ACC112 (cell line): Measurements from ENCODE around the gene PLEKHJ1.
"Not testable (repeated sequence)": the region's sequence is repeated elsewhere in the genome, so short reads cannot be mapped to it uniquely, and the experiment has no call there.

Experiments used
- H2AFZ ChIP-seq: fragments of 200-600 bp; sonication (generic); one replicate; pipeline ENCODE4 v1.6.0; 2017; ENCODE audit warnings: antibody characterized with exemption, low read length; ENCODE audit not compliant: unreplicated experiment
- H3K27ac ChIP-seq: fragments of 200-600 bp; sonication (generic); 2 replicates; pipeline ENCODE4 v1.5.1; 2014; ENCODE audit warnings: low read depth, mild to moderate bottlenecking, antibody characterized with exemption, low read length, moderate library complexity
- H3K27me3 ChIP-seq: fragments of 200-600 bp; sonication (generic); 2 replicates; pipeline ENCODE4 v1.6.1; 2014; ENCODE audit warnings: mild to moderate bottlenecking, antibody characterized with exemption, low read length, moderate library complexity, mixed read lengths; ENCODE audit not compliant: insufficient read depth
- H3K36me3 ChIP-seq: fragments of 200-600 bp; sonication (generic); 2 replicates; pipeline ENCODE4 v1.6.1; 2016; ENCODE audit warnings: mild to moderate bottlenecking, antibody characterized with exemption, low read length, moderate library complexity, mixed read lengths; ENCODE audit not compliant: insufficient read depth
- H3K4me1 ChIP-seq: fragments of 200-600 bp; sonication (generic); one replicate; pipeline ENCODE4 v1.6.1; 2016; ENCODE audit warnings: low read length, mixed read lengths; ENCODE audit not compliant: insufficient read depth, unreplicated experiment, control insufficient read depth
- H3K4me3 ChIP-seq: fragments of 200-600 bp; sonication (generic); 2 replicates; pipeline ENCODE4 v1.5.1; 2014; ENCODE audit warnings: mild to moderate bottlenecking, low read depth, low read length
- H3K79me2 ChIP-seq: fragments of 200-600 bp; sonication (generic); one replicate; pipeline ENCODE4 v1.6.0; 2016; ENCODE audit warnings: low read length; ENCODE audit not compliant: control insufficient read depth, unreplicated experiment, insufficient read depth

Gene PLEKHJ1

DNA sequence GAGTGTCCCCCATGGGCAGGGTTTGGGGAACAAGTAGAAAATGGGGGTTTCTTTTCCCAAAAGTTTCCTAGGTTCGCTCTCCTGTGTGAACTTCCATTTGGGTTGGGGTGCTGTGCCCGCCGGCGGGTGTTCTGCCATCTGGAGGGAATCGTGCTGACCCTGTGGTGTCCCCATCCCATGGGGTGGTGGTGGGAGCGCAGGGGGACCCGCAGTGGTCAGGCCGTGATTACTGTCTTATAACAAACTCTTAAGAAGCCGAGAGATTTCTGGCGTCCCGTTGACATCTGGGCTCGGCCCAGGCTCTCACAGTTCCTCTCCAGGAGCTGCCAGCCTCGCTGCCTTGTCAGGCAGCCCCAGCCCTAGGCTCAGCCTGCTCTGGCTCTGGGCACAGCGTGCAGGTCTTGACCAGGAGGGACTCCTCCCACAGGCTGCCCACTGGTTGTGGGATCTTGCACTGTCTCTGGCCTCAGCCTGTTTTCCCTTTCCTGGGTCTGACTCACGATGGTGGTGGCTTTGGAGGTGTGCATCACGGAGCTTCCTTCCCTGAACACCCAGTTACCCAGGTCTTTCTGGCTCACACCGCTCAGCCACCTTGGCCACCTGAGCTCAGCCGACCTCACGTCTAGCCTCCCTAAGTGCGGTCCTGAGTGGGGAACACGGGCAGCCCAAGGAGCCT is 34.5 kb downstream of the PLEKHJ1 start:
- H3K27ac ChIP-seq: no peak overlapping the region
- H3K4me3 ChIP-seq: no peak overlapping the region
- H3K79me2 ChIP-seq: peaks cover 13% of the 10 kb centered on the region
- no peaks in the 10 kb centered on the region for H3K27me3 ChIP-seq
- H2AFZ ChIP-seq: no peak overlapping the region
- no peaks in the 10 kb centered on the region for H3K36me3 ChIP-seq
- H3K4me1 ChIP-seq: no peaks in the 10 kb centered on the region

- H3K36me3 ChIP-seq: not testable (repeated sequence)
- H3K79me2 ChIP-seq: peaks cover 17% of the 10 kb centered on the region
These were observed 35.4 kb downstream of the PLEKHJ1 start for GRCh38 chr19:2200624-2201294.

DNA sequence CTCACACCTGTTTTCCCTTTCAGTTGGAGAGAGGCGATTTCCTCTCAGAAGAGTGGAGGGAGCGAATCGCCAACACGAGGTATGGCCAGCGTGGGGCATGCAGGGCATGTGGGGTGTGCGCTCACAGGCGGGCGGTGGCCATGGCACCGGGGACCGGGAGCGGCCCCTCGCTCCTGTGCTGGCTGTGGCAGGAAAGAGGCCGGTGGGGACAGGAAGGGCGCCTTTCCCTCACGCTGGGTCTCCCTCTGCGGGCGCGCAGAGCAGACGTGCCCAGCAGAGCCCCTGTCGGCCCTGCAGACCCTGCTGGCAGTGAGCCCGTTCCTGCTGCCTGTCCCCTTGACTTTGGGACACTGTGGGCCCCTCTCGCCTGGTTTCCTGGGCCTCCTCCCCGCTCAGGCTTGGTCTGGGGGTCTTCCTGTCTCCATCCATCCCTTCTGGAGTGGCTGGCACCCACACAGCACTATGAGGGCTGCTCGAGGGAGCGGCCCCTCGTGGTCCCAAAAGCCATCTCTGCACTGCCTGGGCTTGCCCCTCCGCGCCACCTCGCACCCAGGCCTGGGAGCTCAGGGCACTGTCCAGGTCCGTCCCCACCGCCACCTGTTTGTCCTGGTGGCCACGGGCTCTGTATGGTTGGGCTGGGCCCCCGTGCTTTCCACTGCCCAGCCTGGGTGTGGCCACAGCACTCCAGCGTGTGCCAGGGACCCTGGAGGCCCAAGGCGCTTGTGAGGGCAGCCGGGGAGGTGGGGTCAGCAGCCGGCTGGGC is 36.1 kb downstream of the PLEKHJ1 start:
- Histone ChIP-seq H3K79me2 (peaks cover 20% of the 10 kb centered on the region), H3K36me3 (no peaks in the 10 kb centered on the region), H3K27me3 (no peaks in the 10 kb centered on the region), H3K27ac (no peak overlapping the region), H3K4me3 (no peak overlapping the region), H2AFZ (no peak overlapping the region), H3K4me1 (no peaks in the 10 kb centered on the region)

More at GRCh38 chr19:2200624-2201294, 35.4 kb downstream of the PLEKHJ1 start:
- H3K4me3 ChIP-seq, H2AFZ ChIP-seq, H3K27me3 ChIP-seq, H3K27ac ChIP-seq, H3K4me1 ChIP-seq: not testable (repeated sequence)

- H3K27ac ChIP-seq: no peak overlapping the region
- no peak overlapping the region for H2AFZ ChIP-seq
- H3K4me3 ChIP-seq: no peak overlapping the region
- H3K79me2 ChIP-seq: peaks cover 20% of the 10 kb centered on the region
- no peaks in the 10 kb centered on the region for H3K4me1 ChIP-seq
- no peaks in the 10 kb centered on the region for H3K36me3 ChIP-seq
- H3K27me3 ChIP-seq: no peaks in the 10 kb centered on the region
These were observed 36.9 kb downstream of the PLEKHJ1 start for GRCh38 chr19:2199215-2199614.

GRCh38 chr19:2198317-2198716 is 37.8 kb downstream of the PLEKHJ1 start:
- no peaks in the 10 kb centered on the region for H3K4me1 ChIP-seq
- H3K36me3 ChIP-seq: no peaks in the 10 kb centered on the region
- no peaks in the 10 kb centered on the region for H3K27me3 ChIP-seq
- no peak overlapping the region for H2AFZ ChIP-seq
- H3K79me2 ChIP-seq: peaks cover 20% of the 10 kb centered on the region
- H3K4me3 ChIP-seq: no peak overlapping the region
- H3K27ac ChIP-seq: no peak overlapping the region

DNA sequence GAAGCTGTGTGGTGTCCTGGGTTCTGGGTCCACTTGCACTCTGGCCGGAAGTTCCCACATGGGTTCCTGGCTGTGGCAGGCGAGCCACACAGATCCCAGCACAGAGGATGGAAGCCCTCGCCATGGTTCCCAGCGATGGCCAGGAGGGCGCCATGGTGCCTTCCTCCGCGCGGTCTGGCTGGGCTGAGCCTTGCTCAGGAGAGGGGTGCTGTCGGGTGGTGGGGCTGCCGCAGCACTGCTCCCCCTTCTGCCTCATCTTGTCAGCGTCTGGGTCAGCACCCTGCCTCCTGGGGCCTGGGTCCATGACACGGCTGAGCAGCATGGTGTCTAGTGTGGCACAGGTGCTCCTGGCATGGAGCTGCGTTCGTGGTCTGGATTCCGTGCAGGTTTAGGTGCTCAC is 38.9 kb downstream of the PLEKHJ1 start:
- Histone ChIP-seq H3K4me1 (no peaks in the 10 kb centered on the region), H3K27ac (no peak overlapping the region), H2AFZ (no peak overlapping the region), H3K79me2 (peaks cover 20% of the 10 kb centered on the region), H3K36me3 (no peaks in the 10 kb centered on the region), H3K27me3 (no peaks in the 10 kb centered on the region), H3K4me3 (no peak overlapping the region)

GRCh38 chr19:2195914-2196313 is 40.2 kb downstream of the PLEKHJ1 start:
- Histone ChIP-seq H2AFZ (no peak overlapping the region), H3K4me1 (no peaks in the 10 kb centered on the region), H3K27ac (no peak overlapping the region), H3K27me3 (no peaks in the 10 kb centered on the region), H3K36me3 (0 out of 2 replicates have a peak, but pooled peaks cover 3% of the 10 kb centered on the region), H3K79me2 (peaks cover 20% of the 10 kb centered on the region), H3K4me3 (no peak overlapping the region)

- Histone ChIP-seq H3K4me1 (no peaks in the 10 kb centered on the region), H3K4me3 (no peak overlapping the region), H3K27ac (no peak overlapping the region), H3K27me3 (no peaks in the 10 kb centered on the region), H2AFZ (no peak overlapping the region), H3K36me3 (0 out of 2 replicates have a peak, but pooled peaks cover 3% of the 10 kb centered on the region), H3K79me2 (peaks cover 20% of the 10 kb centered on the region)
These were observed 40.8 kb downstream of the PLEKHJ1 start for GRCh38 chr19:2195361-2195760.

GRCh38 chr19:2194513-2195078 is 41.5 kb downstream of the PLEKHJ1 start:
- no peak overlapping the region for H3K4me3 ChIP-seq
- peaks cover 28% of the 10 kb centered on the region for H3K79me2 ChIP-seq
- no peak overlapping the region for H2AFZ ChIP-seq
- H3K27me3 ChIP-seq: no peaks in the 10 kb centered on the region
- H3K36me3 ChIP-seq: 0 out of 2 replicates have a peak, but pooled peaks cover 3% of the 10 kb centered on the region
- no peaks in the 10 kb centered on the region for H3K4me1 ChIP-seq
- no peak overlapping the region for H3K27ac ChIP-seq

DNA sequence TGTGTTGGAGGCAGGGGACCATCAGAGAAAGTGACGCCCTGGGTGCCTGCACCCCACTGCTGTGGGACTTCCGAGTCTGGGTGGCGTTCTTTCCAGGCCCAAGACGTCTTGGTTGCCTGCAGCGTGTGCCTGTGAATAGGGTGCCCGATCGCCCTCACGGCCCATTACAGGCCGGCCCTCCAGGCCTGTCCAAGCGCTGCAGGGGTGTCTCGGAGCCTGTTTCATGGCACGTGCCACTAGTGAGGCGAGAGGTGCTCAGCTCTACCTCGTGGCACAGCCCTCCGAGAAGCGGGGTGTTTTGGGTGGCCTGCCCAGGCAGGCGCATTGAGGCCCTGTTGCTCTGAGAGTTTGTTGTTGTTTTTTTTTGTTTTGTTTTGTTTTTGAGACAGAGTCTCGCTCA is 42.3 kb downstream of the PLEKHJ1 start:
- H3K36me3 ChIP-seq: 0 out of 2 replicates have a peak, but pooled peaks cover 3% of the 10 kb centered on the region
- H2AFZ ChIP-seq: no peak overlapping the region
- H3K4me1 ChIP-seq: no peaks in the 10 kb centered on the region
- H3K79me2 ChIP-seq: peaks cover 28% of the 10 kb centered on the region
- H3K4me3 ChIP-seq: no peak overlapping the region
- no peaks in the 10 kb centered on the region for H3K27me3 ChIP-seq
- H3K27ac ChIP-seq: no peak overlapping the region
